ENCODE results near the gene PLD5. TPM values are rescaled to one million over a fixed set of nuclear protein-coding genes. Genes with fewer than 3 reads are reported as not detected.

Gene PLD5
- total RNA-seq, 3 donors from 2014 or later (not counting 1 experiment from before 2014, with no cell fraction given) = not detected

- Mint-ChIP-seq H3K36me3 (no peaks in the 10 kb centered on the region), H3K4me1 (no peaks in the 10 kb centered on the region), H3K27ac (no peak overlapping the region), H3K9me3 (peaks cover 3 to 6% of the 10 kb centered on the region in 2 donors), H3K27me3 (ENCODE audit: low read depth in 2 of 2) (no peaks in the 10 kb centered on the region), H3K4me3 (no peak overlapping the region)
- no peaks in the 10 kb centered on the region for H3K36me3 ChIP-seq (ENCODE audit: control insufficient read depth, insufficient read depth, low read length)
- H3K27me3 ChIP-seq (ENCODE audit: control insufficient read depth, insufficient read depth, low read length) = no peaks in the 10 kb centered on the region
- no peaks in the 10 kb centered on the region for H3K4me1 ChIP-seq (ENCODE audit: control insufficient read depth, insufficient read depth, low read length)
- 76% methylated on average over 6 of the region's 6 CpGs for WGBS (ENCODE audit: insufficient coverage)
- H3K27ac ChIP-seq (ENCODE audit: low read length) = no peak overlapping the region
- H3K9me3 ChIP-seq (ENCODE audit: control insufficient read depth, insufficient read depth, low read length) = no peaks in the 10 kb centered on the region
- TF ChIP-seq CTCF (IDR thresholded peaks at IDR 0.05) = no peak
- DNase-seq (no peak), ATAC-seq (no peak)
- no peak overlapping the region for H3K4me3 ChIP-seq (ENCODE audit: low read length)
- intact Hi-C loops (cut with micrococcal nuclease) = no loop called here
Observed at GRCh38 chr1:242203262-242203661, 321.2 kb downstream of the PLD5 start.

DNA sequence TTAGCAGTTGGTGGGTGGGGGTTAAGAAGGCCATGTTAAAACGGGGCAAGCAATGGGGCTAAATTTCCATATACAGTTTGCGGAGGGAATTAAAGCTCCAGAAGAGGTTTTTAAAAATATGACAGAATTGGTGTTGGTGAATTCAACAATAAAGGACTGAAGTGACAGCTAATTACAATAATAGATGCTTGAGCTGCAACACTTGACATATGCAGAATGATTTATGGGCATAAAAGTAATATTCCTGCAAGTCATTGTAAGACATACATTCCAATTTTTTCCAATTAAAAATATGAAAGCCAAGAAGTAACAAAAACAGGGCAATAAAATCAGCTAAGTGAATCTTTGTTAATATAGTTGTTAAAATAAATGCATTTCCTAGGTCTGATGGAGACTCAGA is 323.4 kb downstream of the PLD5 start:
- H3K4me1 Mint-ChIP-seq = no peaks in the 10 kb centered on the region
- H3K36me3 Mint-ChIP-seq = no peaks in the 10 kb centered on the region
- intact Hi-C loops (cut with micrococcal nuclease) = no loop called here
- ATAC-seq (no peak), DNase-seq (no peak)
- TF ChIP-seq CTCF (IDR thresholded peaks at IDR 0.05) = no peak
- Histone ChIP-seq H3K4me3 (ENCODE audit: low read length) (no peak overlapping the region), H3K27ac (ENCODE audit: low read length) (no peak overlapping the region), H3K4me1 (ENCODE audit: control insufficient read depth, insufficient read depth, low read length) (no peaks in the 10 kb centered on the region), H3K27me3 (ENCODE audit: control insufficient read depth, insufficient read depth, low read length) (no peaks in the 10 kb centered on the region), H3K36me3 (ENCODE audit: control insufficient read depth, insufficient read depth, low read length) (no peaks in the 10 kb centered on the region), H3K9me3 (ENCODE audit: control insufficient read depth, insufficient read depth, low read length) (no peaks in the 10 kb centered on the region)
- H3K4me3 Mint-ChIP-seq = no peak overlapping the region
- 91% methylated on average over 2 of the region's 2 CpGs for WGBS (ENCODE audit: insufficient coverage)
- H3K9me3 Mint-ChIP-seq = peaks cover 0 to 5% of the 10 kb centered on the region in 2 donors
- H3K27me3 Mint-ChIP-seq (ENCODE audit: low read depth in 2 of 2) = no peaks in the 10 kb centered on the region
- no peak overlapping the region for H3K27ac Mint-ChIP-seq

GRCh38 chr1:242199776-242200458 is 324.6 kb downstream of the PLD5 start:
- no peak overlapping the region for H3K27ac ChIP-seq (ENCODE audit: low read length)
- no peak for ATAC-seq
- no peak overlapping the region for H3K4me3 Mint-ChIP-seq
- intact Hi-C loops (cut with micrococcal nuclease) = no loop called here
- DNase-seq = no peak
- no peaks in the 10 kb centered on the region for H3K36me3 Mint-ChIP-seq
- H3K27ac Mint-ChIP-seq = no peak overlapping the region
- no peak overlapping the region for H3K4me3 ChIP-seq (ENCODE audit: low read length)
- H3K36me3 ChIP-seq (ENCODE audit: control insufficient read depth, insufficient read depth, low read length) = no peaks in the 10 kb centered on the region
- H3K27me3 Mint-ChIP-seq (ENCODE audit: low read depth in 2 of 2) = no peaks in the 10 kb centered on the region
- no peaks in the 10 kb centered on the region for H3K4me1 Mint-ChIP-seq
- no peaks in the 10 kb centered on the region for H3K9me3 ChIP-seq (ENCODE audit: control insufficient read depth, insufficient read depth, low read length)
- WGBS (ENCODE audit: insufficient coverage) = 83% methylated on average over 8 of the region's 8 CpGs
- TF ChIP-seq CTCF (IDR thresholded peaks at IDR 0.05) = no peak
- H3K4me1 ChIP-seq (ENCODE audit: control insufficient read depth, insufficient read depth, low read length) = no peaks in the 10 kb centered on the region
- peaks cover 0 to 5% of the 10 kb centered on the region in 2 donors for H3K9me3 Mint-ChIP-seq
- no peaks in the 10 kb centered on the region for H3K27me3 ChIP-seq (ENCODE audit: control insufficient read depth, insufficient read depth, low read length)
